NOMO-1 treated with dmso at 0.1 percent for 144 hours (cell line): ENCODE measurements around the gene MRPL52.
A peak's percentile ranks its signal among the peaks of the same experiment; 100 is the strongest.
"Not testable (repeated sequence)": the region's sequence is repeated elsewhere in the genome, so short reads cannot be mapped to it uniquely, and the experiment has no call there.

ENCODE experiments used
- DNase-seq: peaks from one replicate; lab custom pipeline; 2025; ENCODE audit not compliant: unreplicated experiment; lab: John Stamatoyannopoulos, UW

Gene MRPL52

DNA sequence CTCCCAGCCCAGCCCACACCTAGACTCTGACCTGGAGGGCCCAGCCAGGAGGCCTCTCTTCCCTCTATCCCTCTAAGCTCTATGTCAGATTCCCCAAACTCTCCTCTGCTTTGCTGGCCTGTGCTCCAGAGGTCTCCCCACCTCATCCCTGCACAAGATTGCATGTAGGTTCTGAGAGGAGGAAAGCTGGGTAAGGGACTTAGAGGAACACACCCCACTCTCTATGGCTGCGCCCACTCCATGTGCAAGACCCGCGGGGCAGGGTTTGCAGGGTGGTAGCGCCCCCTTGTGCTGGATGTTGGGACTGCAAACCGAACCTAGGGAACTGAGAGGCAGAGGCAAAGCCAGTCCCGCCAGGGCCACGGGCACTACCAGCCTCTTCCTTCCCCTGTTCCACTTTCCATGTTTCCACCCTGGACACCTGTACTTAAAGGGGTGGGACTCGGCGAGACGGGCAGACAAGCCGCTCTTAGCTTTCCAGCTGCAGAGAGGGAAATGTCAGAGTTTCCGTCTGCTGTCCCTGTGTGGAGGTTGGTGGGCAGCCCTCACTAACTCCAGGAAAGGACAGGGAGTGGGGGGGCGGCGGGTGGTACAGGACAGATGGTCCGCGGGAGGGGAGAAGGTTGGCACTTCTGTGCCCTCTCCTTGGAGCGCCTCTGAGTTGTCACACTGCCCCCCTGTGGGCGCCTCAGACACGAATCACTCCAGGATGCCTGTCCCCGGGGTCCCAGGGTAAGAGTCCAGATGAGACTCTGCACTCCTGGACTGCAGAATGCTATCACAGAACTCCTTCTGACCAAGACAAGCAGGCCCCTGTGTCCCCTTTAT lies 23.5 kb downstream of the MRPL52 start:
- peak; percentile 56 for DNase-seq

DNA sequence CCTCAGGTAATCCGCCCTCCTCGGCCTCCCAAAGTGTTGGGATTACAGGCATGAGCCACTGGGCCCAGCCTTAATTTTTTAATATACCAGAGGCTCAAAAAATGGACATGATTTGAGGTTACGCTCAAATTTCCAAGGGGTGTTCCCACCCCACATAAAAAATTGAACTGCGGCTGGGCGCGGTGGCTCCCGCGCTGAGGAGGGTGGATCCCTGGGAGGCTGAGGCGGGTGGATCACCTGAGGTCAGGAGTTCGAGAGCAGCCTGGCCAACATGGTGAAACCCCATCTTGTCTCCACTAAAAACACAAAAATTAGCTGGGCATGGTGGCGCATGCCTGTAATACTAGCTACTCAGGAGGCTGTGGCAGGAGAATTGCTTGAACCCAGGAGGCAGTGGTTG lies 24.6 kb downstream of the MRPL52 start:
- not testable (repeated sequence) for DNase-seq

DNA sequence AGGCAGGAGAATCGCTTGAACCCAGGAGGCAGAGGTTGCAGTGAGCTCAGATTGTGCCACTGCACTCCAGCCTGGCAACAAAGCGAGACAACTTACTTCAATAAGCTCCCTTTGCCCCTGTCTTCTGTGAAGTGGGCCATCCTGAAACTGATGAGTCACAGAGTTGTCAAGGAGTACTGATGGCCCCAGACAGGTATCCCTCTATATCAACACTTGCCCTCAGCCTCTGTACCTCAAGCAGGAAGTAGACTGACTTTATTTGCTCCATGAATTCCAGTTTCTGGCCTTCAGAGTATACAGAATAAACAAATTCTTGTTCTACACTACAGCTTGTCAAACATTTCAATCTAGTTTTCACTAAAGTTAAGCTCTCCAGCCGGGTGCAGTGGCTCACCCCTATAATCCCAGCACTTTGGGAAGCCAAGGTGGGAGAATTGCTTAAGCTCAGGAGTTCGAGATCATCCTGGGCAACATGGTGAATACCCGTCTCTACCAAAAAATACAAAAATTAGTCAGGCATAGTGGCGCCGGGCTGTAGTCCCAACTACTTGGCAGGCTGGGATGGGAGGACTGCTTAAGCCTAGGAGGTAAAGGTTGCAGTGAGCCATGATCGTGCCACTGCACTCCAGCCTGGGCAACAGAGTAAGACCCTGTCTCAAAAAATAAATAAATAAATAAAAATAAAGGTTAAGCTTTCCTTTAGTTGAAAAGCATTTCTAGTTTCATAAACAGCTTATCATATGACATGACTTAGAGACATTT lies 25.5 kb downstream of the MRPL52 start:
- DNase-seq = no peak

DNA sequence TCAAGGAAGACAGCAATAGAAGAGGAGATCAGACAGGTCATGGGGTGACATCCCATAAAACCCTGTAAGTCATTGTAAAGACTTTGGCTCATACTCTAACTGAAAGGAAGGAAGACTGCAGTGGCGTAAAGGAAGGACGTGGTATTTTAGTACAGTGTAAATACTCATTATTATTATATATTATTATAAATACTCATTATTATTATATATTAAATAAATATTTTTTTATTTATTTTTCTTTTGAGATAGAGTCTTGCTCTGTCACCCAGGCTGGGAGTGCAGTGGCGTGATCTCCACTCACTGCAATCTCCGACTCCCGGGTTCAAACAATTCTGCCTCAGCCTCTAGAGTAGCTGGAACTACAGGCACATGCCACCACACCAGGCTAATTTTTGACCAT lies 26.7 kb downstream of the MRPL52 start:
- DNase-seq = no peak

DNA sequence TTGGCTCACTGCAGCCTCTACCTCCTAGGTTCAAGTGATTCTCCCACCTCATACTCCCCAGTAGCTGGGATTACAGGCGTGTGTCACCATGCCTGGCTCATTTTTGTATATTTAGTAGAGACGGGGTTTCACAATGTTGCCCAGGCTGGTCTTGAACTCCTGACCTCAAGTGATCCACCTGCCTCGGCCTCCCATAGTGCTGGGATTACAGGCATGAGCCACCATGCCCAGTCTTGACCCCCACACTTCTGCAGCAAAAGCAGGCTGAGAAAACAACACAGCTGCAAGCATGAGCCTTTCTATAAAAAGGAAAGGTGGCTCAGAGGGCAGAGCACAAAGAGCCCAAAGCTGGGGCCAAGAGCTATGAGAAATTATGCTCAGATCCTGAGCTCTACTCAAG lies 30.7 kb downstream of the MRPL52 start:
- not testable (repeated sequence) for DNase-seq

DNA sequence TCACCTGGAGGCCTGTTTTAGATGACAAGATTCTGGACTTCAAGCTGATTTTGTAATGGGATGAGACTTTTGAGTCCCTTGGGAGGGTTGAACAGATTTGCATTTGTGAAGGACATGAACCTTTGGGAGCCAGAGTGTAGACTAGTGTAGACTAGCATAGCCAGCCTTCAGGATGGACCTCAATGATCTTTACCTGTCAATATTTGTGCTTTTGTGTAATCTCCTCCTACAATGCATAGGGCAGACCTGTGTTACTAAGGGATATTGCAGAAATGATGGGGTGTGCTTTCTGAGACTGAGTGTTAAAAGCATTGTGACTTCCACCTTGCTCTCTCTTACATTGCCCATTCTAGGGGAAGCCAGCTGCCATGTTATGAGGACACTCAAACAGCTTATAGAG lies 32.0 kb downstream of the MRPL52 start:
- DNase-seq = no peak

DNA sequence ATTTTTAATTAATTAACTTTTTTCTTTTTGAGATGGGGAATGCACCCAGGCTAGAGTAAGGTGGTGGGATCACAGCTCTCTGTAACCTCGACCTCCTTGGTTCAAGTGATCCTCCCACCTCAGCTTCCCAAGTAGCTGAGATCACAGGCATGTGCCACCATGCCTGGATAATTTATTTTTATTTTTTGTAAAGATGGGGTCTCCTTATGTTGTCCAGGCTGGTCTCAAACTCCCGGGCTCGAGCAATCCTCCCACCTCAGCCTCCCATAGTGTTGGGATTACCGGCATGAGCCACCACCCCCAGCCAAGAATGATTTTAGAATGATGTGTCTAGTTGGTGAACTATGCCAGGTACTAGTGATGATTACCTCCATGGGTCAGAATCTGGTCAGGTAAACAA lies 35.3 kb downstream of the MRPL52 start:
- no peak for DNase-seq

DNA sequence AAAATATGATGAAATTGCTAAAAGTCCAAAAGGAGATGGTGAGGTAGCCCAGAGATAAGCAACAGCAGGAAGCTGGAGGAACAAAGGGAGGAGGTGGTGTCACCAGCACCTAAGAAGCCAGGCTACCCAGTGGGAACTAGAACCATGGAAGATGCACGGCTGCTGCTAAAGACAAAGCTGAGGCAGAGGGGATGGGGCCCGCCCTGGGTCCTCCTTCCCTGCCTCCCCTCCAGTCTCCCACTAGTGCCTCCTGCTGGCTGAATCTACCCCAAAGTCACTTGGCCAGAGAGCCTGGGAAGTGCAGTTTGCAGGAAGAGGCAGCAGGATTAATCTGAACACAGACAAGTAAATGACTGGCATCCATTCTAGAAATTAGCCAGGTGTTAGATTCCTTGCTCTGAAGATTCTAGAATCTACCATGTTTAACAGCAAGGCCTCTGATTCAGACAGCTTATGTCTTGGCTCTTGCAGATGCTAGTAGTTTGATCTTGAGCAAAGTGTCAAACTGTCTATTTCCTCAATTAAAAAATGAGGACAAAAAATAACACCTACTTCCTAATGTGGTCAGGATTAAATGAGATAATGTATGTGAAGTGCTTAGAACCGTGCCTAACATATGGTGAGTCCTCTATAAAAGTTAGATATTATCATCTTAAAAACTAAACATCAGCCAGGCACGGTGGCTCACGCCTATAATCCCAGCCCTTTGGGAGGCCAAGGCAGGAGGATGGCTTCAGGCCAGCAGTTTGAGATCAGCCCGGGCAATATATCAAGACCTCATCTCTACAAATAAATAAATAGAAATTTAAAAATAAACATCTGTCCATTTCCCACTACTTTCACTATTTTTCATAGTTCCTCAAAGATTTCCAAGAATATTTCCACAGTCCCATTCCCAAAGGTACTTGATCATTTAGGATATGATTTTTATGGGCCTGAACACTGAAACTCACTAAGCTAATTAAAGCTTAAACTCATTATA lies 36.0 kb downstream of the MRPL52 start:
- DNase-seq = no peak

DNA sequence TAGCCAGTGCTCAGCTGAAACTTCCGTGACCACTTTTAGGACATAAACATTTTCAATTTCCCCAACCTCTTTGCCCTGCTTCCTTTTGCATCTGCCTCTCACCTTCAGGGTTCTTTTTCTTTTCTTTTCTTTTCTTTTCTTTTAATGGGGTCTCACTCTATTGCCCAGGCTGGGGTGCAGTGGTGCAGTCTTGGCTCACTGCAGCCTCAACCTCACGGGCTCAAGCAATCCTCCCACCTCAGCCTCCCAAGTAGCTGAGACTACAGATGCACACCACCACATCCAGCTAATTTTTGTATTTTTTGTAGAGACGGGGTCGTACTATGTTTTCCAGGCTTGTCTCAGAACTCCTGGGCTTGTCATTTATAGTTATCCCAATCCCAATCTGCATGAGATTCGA lies 37.2 kb downstream of the MRPL52 start:
- DNase-seq = no peak

DNA sequence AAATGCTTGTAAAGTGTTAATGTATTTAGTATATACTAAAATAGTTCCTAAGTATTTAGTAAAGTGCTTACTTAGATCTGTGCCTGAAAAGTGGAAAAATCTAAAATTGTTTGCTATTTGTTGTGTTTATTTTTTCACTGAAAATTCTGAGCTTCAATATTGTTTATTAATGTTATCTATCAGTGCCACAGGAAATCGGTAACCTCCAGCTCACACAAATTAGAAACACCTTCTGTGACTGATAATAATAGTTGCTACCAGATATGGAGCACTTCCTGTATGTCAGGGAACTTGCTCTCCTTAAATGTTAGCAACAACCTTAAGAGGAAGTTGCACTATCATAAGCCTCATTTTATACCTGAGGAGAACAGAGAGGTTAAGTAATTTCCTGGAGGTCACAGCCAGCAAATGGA lies 41.1 kb downstream of the MRPL52 start:
- peak; percentile 76 for DNase-seq

DNA sequence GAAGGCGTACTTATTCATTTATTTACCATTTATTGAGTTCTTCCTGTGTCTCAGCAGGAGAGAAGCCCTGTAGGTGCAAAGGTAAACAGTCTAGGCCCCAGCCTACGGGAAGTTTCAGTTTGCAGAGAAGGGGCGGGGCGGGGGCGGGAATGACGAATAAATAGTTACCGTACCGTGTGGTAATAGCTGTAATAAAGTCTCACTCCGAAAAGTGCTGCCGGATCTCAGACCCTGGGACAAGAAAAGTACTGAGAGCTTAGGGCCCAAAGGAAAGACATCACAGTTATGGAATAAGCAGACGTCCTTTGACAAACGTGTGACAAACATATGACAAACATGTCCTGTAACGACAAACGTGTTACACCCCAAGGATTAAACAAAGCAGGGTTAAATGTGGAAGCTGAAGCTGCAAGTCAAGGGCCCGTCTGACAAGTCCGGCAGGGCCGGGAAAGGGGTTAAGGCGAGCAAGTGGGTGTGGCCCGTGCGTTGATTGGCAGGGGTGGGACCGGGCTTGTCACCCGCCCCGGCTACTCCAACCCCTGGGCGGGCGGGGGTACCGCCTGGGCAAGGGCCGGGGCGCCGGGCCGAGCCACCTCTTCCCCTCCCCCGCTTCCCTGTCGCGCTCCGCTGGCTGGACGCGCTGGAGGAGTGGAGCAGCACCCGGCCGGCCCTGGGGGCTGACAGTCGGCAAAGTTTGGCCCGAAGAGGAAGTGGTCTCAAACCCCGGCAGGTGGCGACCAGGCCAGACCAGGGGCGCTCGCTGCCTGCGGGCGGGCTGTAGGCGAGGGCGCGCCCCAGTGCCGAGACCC lies 41.7 kb downstream of the MRPL52 start, which contains the start of gene LRP10:
TSS of gene LRP10 (plus strand) at position 517 of the 809 bp plus-strand sequence. CDS start 564 bp downstream, outside the sequence.
- peak; percentile 81 for DNase-seq

DNA sequence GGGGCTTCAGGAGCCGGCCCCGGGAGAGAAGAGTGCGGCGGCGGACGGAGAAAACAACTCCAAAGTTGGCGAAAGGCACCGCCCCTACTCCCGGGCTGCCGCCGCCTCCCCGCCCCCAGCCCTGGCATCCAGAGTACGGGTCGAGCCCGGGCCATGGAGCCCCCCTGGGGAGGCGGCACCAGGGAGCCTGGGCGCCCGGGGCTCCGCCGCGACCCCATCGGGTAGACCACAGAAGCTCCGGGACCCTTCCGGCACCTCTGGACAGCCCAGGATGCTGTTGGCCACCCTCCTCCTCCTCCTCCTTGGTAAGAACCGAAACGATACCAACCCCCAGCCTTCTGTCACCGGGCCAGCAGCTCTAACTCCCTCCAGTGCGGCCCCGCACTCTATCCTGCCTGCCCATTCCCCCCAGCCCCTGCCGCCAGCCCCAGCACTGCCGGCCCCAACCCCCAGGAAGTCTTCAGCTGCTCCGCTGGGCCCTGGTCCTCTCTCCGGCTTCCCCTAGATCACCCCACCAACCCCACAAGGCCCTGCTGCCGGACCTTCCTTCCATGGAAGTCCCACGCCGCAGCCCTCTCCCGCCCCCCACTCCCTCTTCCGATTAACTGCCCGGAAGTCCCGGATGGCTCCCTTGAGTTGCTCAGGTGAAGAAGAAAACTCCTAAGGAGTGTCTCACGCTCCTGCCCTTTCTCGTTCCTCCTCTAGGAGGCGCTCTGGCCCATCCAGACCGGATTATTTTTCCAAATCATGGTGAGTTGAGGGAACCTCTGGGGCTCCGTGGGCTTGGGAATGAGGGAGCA lies 42.5 kb downstream of the MRPL52 start:
- DNase-seq = peak; percentile 21

DNA sequence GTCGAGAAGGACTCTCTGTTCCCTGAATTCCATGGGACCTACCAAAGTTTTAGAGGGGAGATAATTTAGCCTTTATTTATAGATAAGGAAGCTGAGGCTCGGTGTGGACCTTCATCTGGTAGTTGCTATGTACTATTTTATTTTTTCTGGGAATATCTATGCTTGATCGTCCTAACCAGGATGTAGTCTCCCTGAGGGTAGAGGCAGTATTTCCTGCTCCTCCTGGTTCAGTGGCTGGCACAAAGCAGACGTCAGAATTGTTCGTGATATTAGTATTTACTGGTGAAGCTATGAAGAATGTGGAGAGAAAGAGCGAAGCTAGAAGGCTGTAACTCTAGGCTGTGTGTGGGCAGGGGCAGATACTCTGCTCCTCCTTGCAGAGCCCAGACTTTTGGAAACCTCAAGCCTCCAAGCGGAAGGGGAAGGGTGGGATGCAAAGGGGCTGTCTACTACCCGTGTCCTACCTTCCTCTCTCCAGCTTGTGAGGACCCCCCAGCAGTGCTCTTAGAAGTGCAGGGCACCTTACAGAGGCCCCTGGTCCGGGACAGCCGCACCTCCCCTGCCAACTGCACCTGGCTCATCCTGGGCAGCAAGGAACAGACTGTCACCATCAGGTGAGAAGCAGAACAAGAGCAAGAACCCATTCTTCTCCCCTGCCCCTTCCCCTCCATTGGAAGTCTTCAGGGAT lies 43.3 kb downstream of the MRPL52 start:
- DNase-seq = no peak

DNA sequence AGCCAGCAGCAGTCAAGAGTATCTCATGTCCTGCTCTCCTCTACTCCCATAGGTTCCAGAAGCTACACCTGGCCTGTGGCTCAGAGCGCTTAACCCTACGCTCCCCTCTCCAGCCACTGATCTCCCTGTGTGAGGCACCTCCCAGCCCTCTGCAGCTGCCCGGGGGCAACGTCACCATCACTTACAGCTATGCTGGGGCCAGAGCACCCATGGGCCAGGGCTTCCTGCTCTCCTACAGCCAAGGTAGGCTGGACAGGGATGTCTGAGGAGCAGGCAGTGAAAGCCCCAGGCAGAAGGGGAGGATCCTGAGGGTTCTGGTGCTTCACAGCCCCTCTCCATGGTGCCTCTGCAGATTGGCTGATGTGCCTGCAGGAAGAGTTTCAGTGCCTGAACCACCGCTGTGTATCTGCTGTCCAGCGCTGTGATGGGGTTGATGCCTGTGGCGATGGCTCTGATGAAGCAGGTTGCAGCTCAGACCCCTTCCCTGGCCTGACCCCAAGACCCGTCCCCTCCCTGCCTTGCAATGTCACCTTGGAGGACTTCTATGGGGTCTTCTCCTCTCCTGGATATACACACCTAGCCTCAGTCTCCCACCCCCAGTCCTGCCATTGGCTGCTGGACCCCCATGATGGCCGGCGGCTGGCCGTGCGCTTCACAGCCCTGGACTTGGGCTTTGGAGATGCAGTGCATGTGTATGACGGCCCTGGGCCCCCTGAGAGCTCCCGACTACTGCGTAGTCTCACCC lies 45.5 kb downstream of the MRPL52 start:
- no peak for DNase-seq

DNA sequence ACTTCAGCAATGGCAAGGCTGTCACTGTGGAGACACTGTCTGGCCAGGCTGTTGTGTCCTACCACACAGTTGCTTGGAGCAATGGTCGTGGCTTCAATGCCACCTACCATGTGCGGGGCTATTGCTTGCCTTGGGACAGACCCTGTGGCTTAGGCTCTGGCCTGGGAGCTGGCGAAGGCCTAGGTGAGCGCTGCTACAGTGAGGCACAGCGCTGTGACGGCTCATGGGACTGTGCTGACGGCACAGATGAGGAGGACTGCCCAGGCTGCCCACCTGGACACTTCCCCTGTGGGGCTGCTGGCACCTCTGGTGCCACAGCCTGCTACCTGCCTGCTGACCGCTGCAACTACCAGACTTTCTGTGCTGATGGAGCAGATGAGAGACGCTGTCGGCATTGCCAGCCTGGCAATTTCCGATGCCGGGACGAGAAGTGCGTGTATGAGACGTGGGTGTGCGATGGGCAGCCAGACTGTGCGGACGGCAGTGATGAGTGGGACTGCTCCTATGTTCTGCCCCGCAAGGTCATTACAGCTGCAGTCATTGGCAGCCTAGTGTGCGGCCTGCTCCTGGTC lies 46.1 kb downstream of the MRPL52 start:
- DNase-seq = no peak

DNA sequence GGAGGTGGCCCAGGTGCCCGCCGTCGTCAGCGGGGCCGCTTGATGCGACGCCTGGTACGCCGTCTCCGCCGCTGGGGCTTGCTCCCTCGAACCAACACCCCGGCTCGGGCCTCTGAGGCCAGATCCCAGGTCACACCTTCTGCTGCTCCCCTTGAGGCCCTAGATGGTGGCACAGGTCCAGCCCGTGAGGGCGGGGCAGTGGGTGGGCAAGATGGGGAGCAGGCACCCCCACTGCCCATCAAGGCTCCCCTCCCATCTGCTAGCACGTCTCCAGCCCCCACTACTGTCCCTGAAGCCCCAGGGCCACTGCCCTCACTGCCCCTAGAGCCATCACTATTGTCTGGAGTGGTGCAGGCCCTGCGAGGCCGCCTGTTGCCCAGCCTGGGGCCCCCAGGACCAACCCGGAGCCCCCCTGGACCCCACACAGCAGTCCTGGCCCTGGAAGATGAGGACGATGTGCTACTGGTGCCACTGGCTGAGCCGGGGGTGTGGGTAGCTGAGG lies 47.4 kb downstream of the MRPL52 start:
- DNase-seq = no peak
